GM10248 (cell line): ENCODE data around the gene HS3ST1.

ENCODE experiments used
- CTCF ChIA-PET: fragments of 300-600 bp; sonication (Branson Sonifier 250); formaldehyde crosslinking; extraction: SDS; loops from one replicate; lab custom pipeline; 2021; ENCODE audit warnings: antibody characterized with exemption; lab: Yijun Ruan, JAX
- POLR2A ChIA-PET: fragments of 350-650 bp; sonication (Branson Sonifier 250); formaldehyde crosslinking; extraction: SDS; loops from one replicate; lab custom pipeline; 2020; ENCODE audit warnings: antibody characterized with exemption; lab: Yijun Ruan, JAX
- DNase-seq: peaks from one replicate; pipeline ENCODE4 v3.0.0; 2012; ENCODE audit errors: extremely low spot score
- TF ChIP-seq, protein P1 (sequence below): IDR thresholded peaks from 2 replicates; pipeline ENCODE4 v1.5.1; 2012; ENCODE audit warnings: mild to moderate bottlenecking, low read depth; ENCODE audit errors: extremely low read depth, missing control alignments, control extremely low read depth

The HS3ST1 gene

GRCh38 chr4:11438647-11439046, 10.0 kb upstream of the HS3ST1 start:
- no peak for DNase-seq
- TF ChIP-seq, protein P1, sequence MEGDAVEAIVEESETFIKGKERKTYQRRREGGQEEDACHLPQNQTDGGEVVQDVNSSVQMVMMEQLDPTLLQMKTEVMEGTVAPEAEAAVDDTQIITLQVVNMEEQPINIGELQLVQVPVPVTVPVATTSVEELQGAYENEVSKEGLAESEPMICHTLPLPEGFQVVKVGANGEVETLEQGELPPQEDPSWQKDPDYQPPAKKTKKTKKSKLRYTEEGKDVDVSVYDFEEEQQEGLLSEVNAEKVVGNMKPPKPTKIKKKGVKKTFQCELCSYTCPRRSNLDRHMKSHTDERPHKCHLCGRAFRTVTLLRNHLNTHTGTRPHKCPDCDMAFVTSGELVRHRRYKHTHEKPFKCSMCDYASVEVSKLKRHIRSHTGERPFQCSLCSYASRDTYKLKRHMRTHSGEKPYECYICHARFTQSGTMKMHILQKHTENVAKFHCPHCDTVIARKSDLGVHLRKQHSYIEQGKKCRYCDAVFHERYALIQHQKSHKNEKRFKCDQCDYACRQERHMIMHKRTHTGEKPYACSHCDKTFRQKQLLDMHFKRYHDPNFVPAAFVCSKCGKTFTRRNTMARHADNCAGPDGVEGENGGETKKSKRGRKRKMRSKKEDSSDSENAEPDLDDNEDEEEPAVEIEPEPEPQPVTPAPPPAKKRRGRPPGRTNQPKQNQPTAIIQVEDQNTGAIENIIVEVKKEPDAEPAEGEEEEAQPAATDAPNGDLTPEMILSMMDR = no peak
- ChIA-PET CTCF (interaction anchor here (0.9 to 1.0 kb wide), 2 partner anchors 10 to 853 kb away, joined by 3 to 4 read pairs; no protein-coding TSS in a partner anchor), POLR2A (no interaction called here)

- CTCF ChIA-PET = interaction anchor here (1.1 to 5.3 kb wide), 7 partner anchors 9 to 899 kb away, joined by 4 to 28 read pairs (median 7); no protein-coding TSS in a partner anchor
These were observed 8.0 kb upstream of the HS3ST1 start for GRCh38 chr4:11436673-11437072.

DNA sequence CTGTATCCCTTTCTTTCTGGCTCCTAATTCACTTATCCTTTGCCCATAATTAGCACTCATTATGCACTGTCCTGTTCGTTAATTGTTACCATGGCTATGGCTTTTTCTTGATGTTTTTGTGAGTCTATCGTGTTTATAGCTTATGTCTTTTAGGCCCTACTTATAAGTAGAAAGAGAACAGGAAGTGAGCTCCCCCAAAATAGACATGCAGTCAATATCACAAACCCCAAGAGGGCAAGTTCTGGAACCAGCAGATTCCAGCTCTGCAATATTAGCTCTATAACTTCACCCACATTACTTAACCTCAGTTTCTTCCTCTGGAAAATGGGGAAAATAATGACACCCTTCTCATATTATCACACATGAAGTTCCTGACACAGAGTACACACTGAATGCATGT, 7.4 kb upstream of the HS3ST1 start:
- CTCF ChIA-PET = interaction anchor here (1.1 to 5.3 kb wide), 12 partner anchors 9 to 898 kb away, joined by 3 to 28 read pairs (median 5); no protein-coding TSS in a partner anchor
- POLR2A ChIA-PET = no interaction called here
- no peak for DNase-seq
- TF ChIP-seq, protein P1 = no peak

More at GRCh38 chr4:11436673-11437072, 8.0 kb upstream of the HS3ST1 start:
- TF ChIP-seq, protein P1 = no peak
- DNase-seq = no peak
- POLR2A ChIA-PET = no interaction called here

GRCh38 chr4:11435557-11435956, 6.9 kb upstream of the HS3ST1 start:
- no peak for DNase-seq
- CTCF ChIA-PET = interaction anchor here (1.1 to 5.3 kb wide), 12 partner anchors 9 to 898 kb away, joined by 3 to 28 read pairs (median 5); no protein-coding TSS in a partner anchor
- TF ChIP-seq, protein P1 = no peak
- POLR2A ChIA-PET = no interaction called here

DNA sequence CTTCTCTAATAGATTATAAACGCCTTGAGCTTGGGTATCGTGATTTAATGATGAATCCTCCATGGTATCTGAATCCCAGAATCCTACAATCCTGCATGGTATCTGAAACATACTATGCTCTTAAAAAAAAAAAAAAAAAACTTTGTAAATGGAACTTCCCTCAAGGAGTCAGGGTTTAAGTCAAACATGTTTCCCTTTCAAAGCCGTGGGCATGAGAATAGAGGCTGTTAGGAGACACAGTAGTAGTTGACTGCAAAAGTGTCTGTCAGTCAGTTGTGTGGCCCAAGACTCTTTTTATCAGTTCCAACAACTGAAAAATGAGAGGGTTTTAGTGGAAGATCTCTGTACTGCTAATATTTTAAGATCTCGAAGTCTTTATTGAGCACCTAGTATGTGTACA, 2.4 kb upstream of the HS3ST1 start:
- DNase-seq = no peak
- TF ChIP-seq, protein P1 = no peak
- CTCF ChIA-PET = interaction anchor here (0.6 to 3.2 kb wide), 2 partner anchors 12 to 465 kb away, joined by 3 to 13 read pairs; no protein-coding TSS in a partner anchor
- POLR2A ChIA-PET = no interaction called here

DNA sequence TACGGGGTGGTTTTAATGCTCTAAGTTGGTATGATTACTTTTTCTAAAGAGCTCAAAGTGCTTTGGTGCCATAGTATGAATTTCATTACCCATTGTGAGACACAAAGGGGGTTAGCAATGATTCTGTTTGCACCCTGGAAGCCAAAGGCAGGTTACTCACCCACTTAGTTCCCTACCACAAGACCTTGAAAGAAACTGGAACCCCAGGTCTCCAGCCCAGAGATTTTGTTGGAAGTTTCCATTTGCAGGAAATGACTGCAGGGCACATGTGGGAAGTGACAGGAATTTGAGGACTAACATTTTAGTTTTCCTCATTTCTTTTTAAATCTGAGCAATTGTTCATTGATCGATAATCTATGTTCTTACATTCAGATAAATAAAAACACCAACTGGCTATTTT, 1.8 kb upstream of the HS3ST1 start:
- no peak for DNase-seq
- CTCF ChIA-PET = interaction anchor here (0.6 to 3.2 kb wide), 3 partner anchors 11 to 464 kb away, joined by 3 to 13 read pairs (median 3); no protein-coding TSS in a partner anchor
- POLR2A ChIA-PET = no interaction called here
- TF ChIP-seq, protein P1 = no peak

- POLR2A ChIA-PET = interaction anchor here (0.7 kb wide), 1 partner anchor 41 kb away, joined by 11 read pairs; no protein-coding TSS in a partner anchor
- CTCF ChIA-PET = interaction anchor here (0.8 to 3.2 kb wide), 9 partner anchors 10 to 877 kb away, joined by 3 to 13 read pairs (median 4); no protein-coding TSS in a partner anchor
- DNase-seq = no peak
- TF ChIP-seq, protein P1 = no peak
These were observed 978 bp upstream of the HS3ST1 start for GRCh38 chr4:11429699-11430045.
